HG03469 (cell line): ENCODE measurements around the gene KRT86.

Experiments used
- ATAC-seq: cut with Tn5 transposase; IDR thresholded peaks from one replicate; pipeline ENCODE4 v1.9.1; 2021; ENCODE audit warnings: mild to moderate bottlenecking, moderate library complexity, moderate number of reproducible peaks; ENCODE audit not compliant: unreplicated experiment

Gene KRT86

DNA sequence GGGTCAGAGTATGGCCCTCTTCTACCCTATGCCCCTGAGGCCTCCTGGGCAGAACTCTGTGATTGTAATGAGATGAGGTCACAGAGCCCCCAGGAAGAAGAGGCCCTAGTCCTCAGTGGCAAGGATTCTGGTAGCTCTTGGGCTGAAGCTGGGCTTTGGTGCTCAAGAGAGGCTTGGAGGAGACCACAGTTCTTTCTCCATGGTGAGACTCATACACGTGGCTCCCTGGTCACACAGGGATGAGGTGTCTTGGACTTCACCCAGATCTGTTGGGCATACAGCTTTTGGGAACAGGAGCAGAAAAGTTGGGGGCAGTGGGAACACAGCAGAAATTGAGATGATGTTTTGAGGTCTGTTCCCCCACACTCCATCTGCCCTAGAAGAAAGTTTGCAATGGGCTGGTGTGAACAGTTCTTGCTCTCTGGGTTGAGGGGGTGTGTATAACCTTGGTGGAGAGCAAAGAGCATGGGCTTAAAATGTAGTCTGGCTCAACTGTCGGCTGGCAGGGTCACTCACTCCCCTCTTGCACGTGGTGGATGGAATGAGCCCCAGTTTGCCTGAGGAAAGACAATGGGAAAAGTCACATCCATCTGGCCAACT lies at the start of gene KRT86:
Gene KRT86 (plus strand): TSS at position 125 of the 600 bp plus-strand sequence. CDS start 27,272 bp downstream, outside the sequence.
- ATAC-seq, result no peak

DNA sequence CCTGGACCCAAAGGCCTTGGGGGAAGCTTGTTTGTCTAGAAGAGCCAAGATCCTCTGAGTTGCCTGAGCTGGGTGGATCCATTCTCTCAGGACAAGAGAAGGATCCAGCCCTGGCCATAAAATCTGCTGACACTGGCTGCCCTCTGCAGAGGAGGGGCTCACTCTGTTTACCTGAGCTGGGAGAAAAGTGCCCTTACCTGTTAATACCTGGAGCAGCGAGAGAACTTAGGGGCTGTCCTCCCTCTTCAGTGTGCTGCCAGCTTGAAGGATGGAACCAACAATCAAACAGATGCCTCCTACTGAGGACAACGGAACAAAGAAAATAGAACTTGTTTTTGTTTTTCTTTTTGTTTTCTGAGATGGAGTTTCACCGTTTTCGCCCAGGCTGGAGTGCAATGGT lies 48.7 kb upstream of the KRT86 start:
- no peak for ATAC-seq

- no peak for ATAC-seq
Observed at GRCh38 chr12:52226446-52226845, 48.0 kb upstream of the KRT86 start.

- no peak for ATAC-seq
Observed at GRCh38 chr12:52227606-52228166, 46.8 kb upstream of the KRT86 start.

DNA sequence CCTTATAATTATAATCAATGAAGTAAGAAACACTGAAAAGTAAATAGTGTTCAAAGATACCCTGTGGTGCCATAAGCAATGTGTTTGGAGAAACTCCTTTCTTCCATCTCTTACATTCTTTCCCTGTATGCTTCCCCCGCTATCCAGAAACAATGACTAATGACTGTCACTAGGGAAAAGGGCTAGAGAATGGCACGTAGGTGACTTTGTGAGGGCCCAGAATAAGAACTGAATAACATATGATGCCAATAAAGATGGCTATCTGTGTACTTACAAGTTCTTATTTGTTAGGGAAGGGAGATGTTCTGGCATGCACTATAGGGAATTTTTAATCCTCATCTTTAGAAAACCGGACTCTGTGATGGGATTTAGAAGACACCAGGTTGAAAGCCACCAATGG lies 46.1 kb upstream of the KRT86 start:
- ATAC-seq, result no peak

GRCh38 chr12:52228931-52229330 lies 45.5 kb upstream of the KRT86 start:
- no peak for ATAC-seq

- no peak for ATAC-seq
Observed at GRCh38 chr12:52229836-52230343, 44.6 kb upstream of the KRT86 start.

DNA sequence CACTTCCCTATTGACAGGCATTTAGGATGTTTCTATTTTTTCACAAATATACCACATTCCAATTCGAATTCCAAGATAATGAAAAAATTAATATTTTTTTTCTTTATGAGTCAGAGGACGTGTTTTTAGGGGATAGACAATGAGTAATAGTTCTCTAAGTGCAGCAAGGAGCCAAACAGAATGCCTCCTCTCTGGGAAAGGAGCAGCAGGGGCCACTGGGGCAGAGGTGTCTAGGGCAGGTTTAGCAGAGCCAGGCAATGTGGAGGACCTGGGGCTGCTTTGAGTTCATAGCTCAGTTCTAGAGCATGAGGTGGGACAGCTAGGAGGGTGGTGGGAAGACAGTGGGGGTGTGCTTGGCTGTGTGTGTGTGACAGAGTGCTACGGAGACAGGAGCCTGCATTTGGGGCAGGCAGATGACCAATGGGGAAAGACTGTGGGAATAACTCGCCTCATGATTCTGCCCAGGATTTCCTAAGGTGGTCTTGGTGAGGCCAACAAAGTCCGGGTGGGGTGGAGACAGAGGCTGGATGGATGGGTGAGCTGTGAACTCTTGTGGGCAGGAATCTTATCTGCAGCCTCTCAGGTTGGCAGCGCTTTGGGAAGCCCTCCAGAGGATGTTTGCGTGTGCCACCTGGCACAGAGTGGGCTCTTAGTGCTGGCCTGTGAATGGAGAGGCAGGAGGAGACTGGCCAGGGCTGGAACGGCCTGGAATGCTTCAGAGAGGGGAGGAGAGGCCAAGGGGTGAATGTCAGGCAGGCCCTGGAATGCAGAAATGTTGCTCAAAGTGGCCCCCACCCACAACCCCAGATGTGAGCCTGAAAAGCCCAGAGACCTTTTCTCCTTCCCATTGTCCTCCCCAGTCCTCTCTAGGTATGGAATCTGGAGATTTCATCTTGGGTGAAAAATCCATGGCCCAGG lies 43.8 kb upstream of the KRT86 start:
- no peak for ATAC-seq

DNA sequence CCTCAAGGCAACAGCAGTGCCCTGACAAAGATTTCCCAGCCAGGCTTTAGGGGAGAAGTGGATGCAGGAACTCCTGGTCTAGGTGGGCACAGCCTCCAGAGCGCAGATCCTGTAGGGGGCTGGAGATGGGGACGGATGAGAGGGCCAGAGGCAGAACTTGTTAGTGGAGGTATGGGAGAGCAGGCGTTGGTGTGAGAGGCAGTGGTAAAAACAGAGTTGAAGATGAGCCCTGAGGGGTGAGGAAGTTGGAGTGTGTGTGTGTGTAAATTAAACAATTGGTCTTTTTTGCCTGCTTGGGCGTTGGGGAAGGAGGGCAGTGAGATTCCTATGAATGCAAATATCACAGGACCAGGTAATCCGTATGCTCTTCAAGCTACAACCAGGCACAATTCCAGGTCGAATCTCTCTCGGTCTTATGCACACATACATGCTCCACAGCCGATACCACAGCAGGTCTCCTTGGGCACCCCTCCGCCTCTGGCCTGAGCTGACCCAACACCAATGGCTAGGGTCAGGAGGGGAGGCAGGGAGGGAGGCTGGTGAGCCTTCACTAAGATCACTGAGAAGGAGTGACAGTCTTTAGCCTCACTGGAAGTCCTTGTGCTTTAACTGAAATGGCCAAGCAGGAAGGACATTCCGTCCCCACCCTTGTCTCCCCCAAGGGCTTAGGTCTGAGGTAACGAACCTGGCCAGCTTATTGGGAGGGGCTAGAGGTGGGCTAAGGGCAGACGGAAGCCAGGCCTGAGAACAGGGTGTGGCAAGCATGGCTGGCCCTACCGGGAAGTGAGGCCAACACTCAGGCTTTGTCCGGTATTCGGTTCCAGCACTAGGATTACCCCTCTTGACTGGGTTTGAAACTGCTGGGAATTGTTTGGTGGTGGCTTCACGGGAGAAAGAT lies 42.9 kb upstream of the KRT86 start:
- ATAC-seq, result no peak

DNA sequence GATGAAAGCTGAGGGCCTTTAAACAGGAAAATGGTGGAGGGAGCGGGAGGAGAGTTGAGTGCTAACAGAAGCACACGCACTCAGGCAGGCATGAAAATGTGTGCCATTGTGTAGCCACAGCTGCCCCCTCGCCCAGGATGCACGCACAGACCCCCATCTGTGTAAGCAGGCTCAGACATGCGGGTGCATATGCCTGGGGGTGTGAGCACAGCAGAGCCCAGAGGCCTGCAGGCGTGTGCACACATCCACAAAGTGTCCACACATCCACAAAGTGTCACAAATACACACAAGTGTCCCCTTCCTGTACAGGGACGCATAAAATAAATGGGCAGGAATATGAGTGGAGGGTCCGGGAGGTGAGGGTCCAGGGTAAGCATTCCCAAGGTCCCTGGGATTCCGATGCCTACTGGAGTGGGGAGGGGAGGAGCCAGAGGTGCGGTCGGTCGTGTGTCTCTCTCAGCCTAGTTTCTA lies 42.2 kb upstream of the KRT86 start:
- no peak for ATAC-seq

- no peak for ATAC-seq
Observed at GRCh38 chr12:52232674-52233461, 41.6 kb upstream of the KRT86 start, which contains the start of gene KRT7. Gene KRT7 (plus strand): TSS chr12:52233243. CDS start chr12:52233297, 54 bp downstream.

GRCh38 chr12:52233462-52234207 lies 40.8 kb upstream of the KRT86 start:
- ATAC-seq, result no peak

DNA sequence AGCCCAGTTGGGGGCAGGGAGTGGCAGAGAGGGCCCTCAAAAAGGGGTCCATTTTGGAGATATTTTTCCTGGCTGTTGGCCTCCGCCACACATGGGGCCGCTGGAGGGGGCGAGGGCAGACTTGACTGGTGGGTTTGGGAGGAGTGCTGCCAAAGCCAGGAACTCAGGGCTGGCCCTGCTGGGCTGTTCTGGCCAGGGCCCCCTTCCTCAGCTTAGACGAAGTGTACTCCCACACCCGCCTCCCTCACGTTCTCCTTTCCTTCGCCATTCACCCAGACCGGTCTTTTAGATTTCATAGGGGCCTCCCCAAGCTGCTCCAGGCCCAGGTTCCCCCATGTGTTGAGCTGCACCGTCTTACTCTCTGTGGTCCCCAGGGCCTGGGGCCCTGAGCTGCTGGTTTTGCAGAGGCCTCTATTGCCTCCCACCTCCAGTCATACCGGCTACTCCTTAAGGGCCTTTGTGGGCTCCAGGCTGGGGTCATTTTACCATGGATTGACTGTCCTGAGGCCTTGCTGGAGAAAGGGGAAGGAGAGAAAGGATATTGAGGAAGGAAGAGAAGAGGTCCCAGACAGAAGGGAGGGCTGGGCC lies 40.1 kb upstream of the KRT86 start:
- ATAC-seq, result no peak

GRCh38 chr12:52235001-52235764 lies 39.3 kb upstream of the KRT86 start:
- no peak for ATAC-seq

DNA sequence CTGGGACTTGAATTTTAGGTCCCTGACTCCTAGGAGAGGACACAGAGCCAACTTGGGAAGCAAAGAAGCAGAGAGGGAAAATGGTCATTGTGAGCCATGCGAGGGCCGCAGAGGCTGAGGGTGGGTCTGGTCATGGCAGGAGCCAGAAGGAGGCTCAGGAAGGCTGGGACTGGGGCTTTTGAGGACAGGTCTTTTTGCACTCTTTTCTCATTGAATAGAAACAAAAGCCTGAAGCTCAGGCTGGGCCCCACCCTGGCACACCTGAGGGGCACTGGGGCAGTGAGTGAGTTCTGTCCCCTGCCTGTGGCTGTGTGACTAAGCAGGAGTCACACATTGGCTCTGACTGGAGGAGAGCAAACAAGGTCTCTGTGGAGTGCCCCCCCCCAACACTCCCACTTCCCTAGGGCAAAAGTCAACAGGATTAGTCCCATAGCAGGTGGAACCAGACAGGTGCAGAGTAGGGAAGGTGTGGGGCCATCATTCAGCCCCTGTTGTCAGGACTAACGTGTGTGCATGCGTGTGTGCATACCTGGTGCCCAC lies 38.6 kb upstream of the KRT86 start:
- ATAC-seq, result no peak

- no peak for ATAC-seq
Observed at GRCh38 chr12:52236386-52237050, 37.9 kb upstream of the KRT86 start.

GRCh38 chr12:52238207-52238840 lies 36.1 kb upstream of the KRT86 start:
- no peak for ATAC-seq
